Amygdala (tissue), 56 donors: Measurements from ENCODE around the gene CD276.
"Not testable (repeated sequence)": the region's sequence is repeated elsewhere in the genome, so short reads cannot be mapped to it uniquely, and the experiment has no call there.

Experiments used
- DNase-seq, 56 donors: peaks; one replicate each; lab custom pipeline; 2025; lab: John Stamatoyannopoulos, UW

The CD276 gene

GRCh38 chr15:73683777-73684580 is at the start of gene CD276:
Gene CD276, plus strand, starts transcription at chr15:73684383. Its CDS starts 15,257 bp downstream, at chr15:73699640.
- peak in 36 of 56 donors; percentile 18 to 77 (median 54) for DNase-seq

- no peak for DNase-seq
Observed at GRCh38 chr15:73637527-73637926, 46.7 kb upstream of the CD276 start.

GRCh38 chr15:73639464-73639863 is 44.7 kb upstream of the CD276 start:
- DNase-seq: not testable (repeated sequence)

- no peak for DNase-seq
Observed at GRCh38 chr15:73647259-73648013, 36.7 kb upstream of the CD276 start.

GRCh38 chr15:73648014-73648295 is 36.2 kb upstream of the CD276 start:
- no peak for DNase-seq

GRCh38 chr15:73650416-73651126 is 33.6 kb upstream of the CD276 start:
- DNase-seq: no peak

GRCh38 chr15:73654659-73655058 is 29.5 kb upstream of the CD276 start:
- DNase-seq: no peak

GRCh38 chr15:73655724-73656123 is 28.5 kb upstream of the CD276 start:
- DNase-seq: no peak

GRCh38 chr15:73658645-73659044 is 25.5 kb upstream of the CD276 start:
- no peak for DNase-seq

- no peak for DNase-seq
Observed at GRCh38 chr15:73660455-73660854, 23.7 kb upstream of the CD276 start.

GRCh38 chr15:73674587-73674986 is 9.6 kb upstream of the CD276 start:
- no peak for DNase-seq

- peak in 4 of 56 donors; percentile 11 to 58 (median 26) for DNase-seq
Observed at GRCh38 chr15:73677146-73677607, 7.0 kb upstream of the CD276 start.

- no peak for DNase-seq
Observed at GRCh38 chr15:73677733-73678132, 6.5 kb upstream of the CD276 start.

GRCh38 chr15:73678498-73678897 is 5.7 kb upstream of the CD276 start:
- no peak for DNase-seq

GRCh38 chr15:73679180-73679579 is 5.0 kb upstream of the CD276 start:
- no peak for DNase-seq

- DNase-seq: no peak
Observed at GRCh38 chr15:73679964-73680363, 4.2 kb upstream of the CD276 start.

- no peak for DNase-seq
Observed at GRCh38 chr15:73680549-73680948, 3.6 kb upstream of the CD276 start.

GRCh38 chr15:73681063-73681462 is 3.1 kb upstream of the CD276 start:
- DNase-seq: no peak

GRCh38 chr15:73681856-73682599 is 2.2 kb upstream of the CD276 start:
- DNase-seq: no peak

GRCh38 chr15:73682600-73683090 is 1.5 kb upstream of the CD276 start:
- DNase-seq: no peak
